Thoracic aorta (tissue), 2 donors: ENCODE results near the gene FRYL. TPM values are rescaled to one million over a fixed set of nuclear protein-coding genes. Genes with fewer than 3 reads are reported as not detected.

Experiments used
- ATAC-seq: fragments of 150-250 bp; one replicate; pipeline ENCODE4 v1.8.0; 2017; ENCODE audit warnings: low read depth; ENCODE audit not compliant: insufficient number of reproducible peaks, low FRiP score
- DNase-seq: peaks from one replicate; pipeline ENCODE4 v3.0.0-alpha.2; 2020; ENCODE audit warnings: low spot score
- H3K27ac ChIP-seq, 2 donors: fragments of 200-600 bp; sonication (generic); 1 replicate in 1 of 2; 2 replicates in 1 of 2; pipeline ENCODE4 v1.5.1; 2016; ENCODE audit warnings: mild to moderate bottlenecking in 2 of 2, moderate library complexity in 2 of 2
- H3K27me3 ChIP-seq: fragments of 200-600 bp; sonication (generic); replicated peaks from 2 replicates; pipeline ENCODE4 v1.6.0; 2016; ENCODE audit warnings: mild to moderate bottlenecking; ENCODE audit not compliant: insufficient read depth
- H3K36me3 ChIP-seq: fragments of 200-600 bp; sonication (generic); one replicate; pipeline ENCODE4 v1.5.1; 2016
- H3K4me1 ChIP-seq, 2 donors: fragments of 200-600 bp; sonication (generic); 1 replicate in 1 of 2; 2 replicates in 1 of 2; pipeline versions ENCODE4 v1.5.1 to v1.6.0; 2016; ENCODE audit warnings: low read depth in 2 of 2, mild to moderate bottlenecking in 1 of 2; ENCODE audit not compliant: control insufficient read depth in 1 of 2
- H3K4me3 ChIP-seq: fragments of 200-600 bp; sonication (generic); 2 replicates; pipeline ENCODE4 v1.5.1; 2016; ENCODE audit warnings: mild to moderate bottlenecking
- H3K9me3 ChIP-seq: fragments of 200-600 bp; sonication (generic); 2 replicates; pipeline ENCODE4 v1.5.1; 2016
- total RNA-seq, 2 donors: library from RNA; depleted of rRNA; stranded (reverse); fragments of >200 nt; gene quantifications; one replicate each; pipeline versions ENCODE4 v1.1.0 to v1.2.3, GENCODE V29; 2016
- TF ChIP-seq, protein P1 (sequence below): fragments of 200-600 bp; sonication (generic); IDR thresholded peaks from one replicate; pipeline ENCODE4 v1.5.1; 2019; ENCODE audit warnings: antibody characterized with exemption

Gene FRYL
- total RNA-seq, 2 donors from 2014 or later: 108 to 155 TPM

DNA sequence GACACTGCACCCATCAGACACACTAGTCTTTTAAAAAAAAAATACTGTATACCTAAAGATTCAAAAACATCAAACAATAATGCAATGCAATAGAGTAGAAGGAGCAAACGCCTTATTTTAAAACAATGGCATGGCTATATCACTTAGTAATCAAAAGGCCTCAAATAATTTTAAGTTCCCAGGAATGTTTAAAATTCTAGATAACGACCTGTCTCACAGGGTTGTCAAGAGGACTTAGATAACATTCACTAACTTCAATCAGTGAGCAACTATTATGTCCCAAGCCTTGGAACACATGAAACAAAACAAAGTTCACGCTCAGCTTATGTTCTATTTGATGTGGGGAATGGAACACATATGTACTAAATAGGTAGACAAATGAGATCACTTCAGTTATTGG lies 106.5 kb downstream of the FRYL start:
- TF ChIP-seq, protein P1, sequence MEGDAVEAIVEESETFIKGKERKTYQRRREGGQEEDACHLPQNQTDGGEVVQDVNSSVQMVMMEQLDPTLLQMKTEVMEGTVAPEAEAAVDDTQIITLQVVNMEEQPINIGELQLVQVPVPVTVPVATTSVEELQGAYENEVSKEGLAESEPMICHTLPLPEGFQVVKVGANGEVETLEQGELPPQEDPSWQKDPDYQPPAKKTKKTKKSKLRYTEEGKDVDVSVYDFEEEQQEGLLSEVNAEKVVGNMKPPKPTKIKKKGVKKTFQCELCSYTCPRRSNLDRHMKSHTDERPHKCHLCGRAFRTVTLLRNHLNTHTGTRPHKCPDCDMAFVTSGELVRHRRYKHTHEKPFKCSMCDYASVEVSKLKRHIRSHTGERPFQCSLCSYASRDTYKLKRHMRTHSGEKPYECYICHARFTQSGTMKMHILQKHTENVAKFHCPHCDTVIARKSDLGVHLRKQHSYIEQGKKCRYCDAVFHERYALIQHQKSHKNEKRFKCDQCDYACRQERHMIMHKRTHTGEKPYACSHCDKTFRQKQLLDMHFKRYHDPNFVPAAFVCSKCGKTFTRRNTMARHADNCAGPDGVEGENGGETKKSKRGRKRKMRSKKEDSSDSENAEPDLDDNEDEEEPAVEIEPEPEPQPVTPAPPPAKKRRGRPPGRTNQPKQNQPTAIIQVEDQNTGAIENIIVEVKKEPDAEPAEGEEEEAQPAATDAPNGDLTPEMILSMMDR: no peak
- no peak for ATAC-seq
- DNase-seq: no peak
- Histone ChIP-seq H3K36me3 (no peaks in the 10 kb centered on the region), H3K4me1 (peaks cover 0 to 11% of the 10 kb centered on the region in 2 donors), H3K27me3 (no peaks in the 10 kb centered on the region), H3K9me3 (no peaks in the 10 kb centered on the region), H3K4me3 (no peak overlapping the region), H3K27ac (no peak overlapping the region)

DNA sequence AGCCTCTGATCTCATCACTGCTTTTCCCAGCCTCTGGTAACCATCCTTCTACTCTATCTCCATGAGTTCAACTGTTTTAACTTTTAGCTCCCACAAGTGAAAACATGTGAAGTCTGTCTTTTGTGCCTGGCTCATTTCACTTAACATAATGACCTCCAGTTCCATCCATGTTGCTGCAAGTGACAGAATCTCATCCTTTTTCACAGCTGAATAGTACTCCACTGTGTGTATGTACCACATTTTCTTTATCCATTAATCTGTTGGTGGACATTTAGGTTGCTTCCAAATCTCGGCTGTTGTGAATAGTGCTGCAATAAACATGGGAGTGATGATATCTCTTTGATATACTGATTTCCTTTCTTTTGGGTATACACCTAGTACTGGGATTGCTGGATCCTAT lies 109.5 kb downstream of the FRYL start:
- no peak overlapping the region for H3K27ac ChIP-seq
- DNase-seq (no peak), ATAC-seq (no peak)
- H3K4me3 ChIP-seq: no peak overlapping the region
- H3K9me3 ChIP-seq: no peaks in the 10 kb centered on the region
- no peaks in the 10 kb centered on the region for H3K36me3 ChIP-seq
- TF ChIP-seq, protein P1: no peak
- H3K4me1 ChIP-seq: peaks cover 14 to 33% of the 10 kb centered on the region in 2 donors
- no peaks in the 10 kb centered on the region for H3K27me3 ChIP-seq

DNA sequence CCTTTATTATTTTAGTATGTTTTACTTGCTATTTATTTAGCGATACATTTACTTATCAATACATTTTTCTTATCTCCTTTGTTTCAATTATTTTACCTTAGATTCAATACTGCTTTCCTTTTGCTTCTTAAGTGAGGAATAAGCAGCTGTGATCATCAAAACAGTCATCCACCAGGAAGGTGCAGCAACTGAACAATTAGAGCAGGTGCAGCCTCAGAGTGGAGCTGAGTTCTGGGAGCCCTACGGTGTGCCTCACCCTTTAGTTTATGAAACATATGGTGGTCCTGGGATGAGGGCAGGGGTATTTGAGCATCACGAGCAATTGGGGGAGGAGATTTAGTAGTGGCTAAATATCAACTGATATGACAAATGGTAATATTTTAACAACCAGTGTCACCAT lies 111.0 kb downstream of the FRYL start:
- Histone ChIP-seq H3K4me3 (no peak overlapping the region), H3K27ac (no peak overlapping the region), H3K4me1 (peaks cover 27 to 48% of the 10 kb centered on the region in 2 donors), H3K9me3 (no peaks in the 10 kb centered on the region), H3K36me3 (no peaks in the 10 kb centered on the region), H3K27me3 (no peaks in the 10 kb centered on the region)
- TF ChIP-seq, protein P1: no peak
- no peak for ATAC-seq
- no peak for DNase-seq

DNA sequence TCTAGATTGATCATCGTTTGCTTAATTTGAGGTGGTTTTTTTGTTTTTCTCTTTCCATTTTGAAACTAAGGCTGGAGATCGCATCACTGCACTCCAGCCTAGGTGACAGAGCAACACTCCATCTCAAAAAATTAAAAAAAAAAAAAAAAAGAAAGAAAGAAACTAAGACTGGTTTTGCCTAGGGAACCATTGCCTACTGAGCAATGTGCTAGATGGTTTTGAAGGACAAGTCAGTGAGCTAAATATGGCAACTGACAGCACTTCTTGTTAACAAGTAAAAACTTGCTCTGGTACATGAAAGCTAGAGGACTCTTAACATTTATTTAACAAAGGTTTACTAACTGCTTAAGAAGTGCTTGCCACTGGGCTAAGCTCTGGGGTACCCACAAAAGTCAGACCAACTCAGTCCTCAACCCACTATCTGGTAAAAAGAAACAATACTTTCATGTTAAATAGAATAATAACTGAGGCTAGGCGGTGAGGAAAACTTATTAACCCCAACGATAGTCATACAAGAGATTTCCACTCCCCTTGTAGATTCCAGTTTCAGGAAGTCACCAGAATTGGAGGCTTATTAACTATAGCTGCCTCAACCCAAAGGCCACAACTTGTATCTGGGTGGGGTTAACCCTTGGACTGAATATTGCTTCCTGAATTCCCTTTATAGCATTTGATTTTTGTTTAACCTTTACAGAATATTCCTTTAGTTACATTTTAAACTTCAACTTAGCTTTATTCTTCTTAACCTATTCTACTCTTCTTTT lies 111.6 kb downstream of the FRYL start:
- peak; percentile 61 for ATAC-seq
- H3K4me1 ChIP-seq: peaks cover 27 to 51% of the 10 kb centered on the region in 2 donors
- no peak overlapping the region for H3K4me3 ChIP-seq
- no peak for DNase-seq
- TF ChIP-seq, protein P1: no peak
- H3K27ac ChIP-seq: peak overlapping the region in 1 of 2 donors; percentile 31
- no peaks in the 10 kb centered on the region for H3K27me3 ChIP-seq
- H3K36me3 ChIP-seq: no peaks in the 10 kb centered on the region
- H3K9me3 ChIP-seq: no peaks in the 10 kb centered on the region

DNA sequence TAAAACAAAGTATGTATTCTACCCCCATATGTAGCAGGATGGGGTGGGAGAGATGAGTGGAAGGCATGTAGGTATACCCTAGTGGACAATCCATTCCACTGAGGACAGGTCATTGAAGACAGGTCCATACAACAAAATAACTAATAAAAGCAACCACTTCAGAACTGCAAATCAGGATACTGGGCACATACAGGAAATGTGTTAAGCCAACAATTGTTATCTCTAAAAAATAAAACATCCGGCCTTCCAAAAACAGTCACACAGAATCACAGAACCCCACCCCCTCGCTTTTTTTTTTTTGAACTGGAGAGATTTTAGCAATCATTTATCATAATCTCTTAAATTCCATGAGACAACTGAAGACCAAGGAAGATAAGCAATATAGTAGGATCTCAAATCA lies 112.9 kb downstream of the FRYL start:
- Histone ChIP-seq H3K27me3 (no peaks in the 10 kb centered on the region), H3K4me3 (no peak overlapping the region), H3K9me3 (peaks cover 7% of the 10 kb centered on the region), H3K36me3 (no peaks in the 10 kb centered on the region), H3K4me1 (peaks cover 27 to 47% of the 10 kb centered on the region in 2 donors), H3K27ac (no peak overlapping the region)
- DNase-seq (no peak), ATAC-seq (no peak)
- TF ChIP-seq, protein P1: no peak
